HepG2 (cell line): Measurements from ENCODE around the gene SERHL2. TPM values are rescaled to one million over a fixed set of nuclear protein-coding genes. Genes with fewer than 3 reads are reported as not detected.

Experiments used
- ATF7 ChIP-seq, 2 experiments: fragments of 450-650 bp in 1 of 2; sonication (generic) in 1 of 2; formaldehyde crosslinking in 1 of 2; IDR thresholded peaks; 2 replicates each; pipeline versions ENCODE4 v1.4.0 to v1.6.1; 2016 to 2020; ENCODE audit warnings: antibody characterized with exemption in 1 of 2, mild to moderate bottlenecking in 1 of 2, missing genetic modification reagents in 1 of 2
- GATA4 ChIP-seq: sonication (generic); IDR thresholded peaks from 2 replicates; pipeline ENCODE4 v1.6.1; 2016; ENCODE audit warnings: antibody characterized with exemption, low read depth, borderline replicate concordance
- HNRNPK ChIP-seq: fragments of 200-400 bp; formaldehyde crosslinking; IDR thresholded peaks from 2 replicates; pipeline ENCODE4 v1.6.1; 2018; ENCODE audit warnings: low read length, low read depth, moderate library complexity, mild to moderate bottlenecking; ENCODE audit not compliant: poor library complexity, severe bottlenecking
- NBN ChIP-seq: fragments of 450-650 bp; conservative IDR thresholded peaks from 2 replicates; pipeline ENCODE4 v1.6.1; 2017
- RAD51 ChIP-seq: fragments of 450-650 bp; IDR thresholded peaks from 2 replicates; pipeline ENCODE4 v1.6.1; 2016; ENCODE audit warnings: borderline replicate concordance
- SP4 ChIP-seq: sonication (generic); formaldehyde crosslinking; IDR thresholded peaks from 2 replicates; pipeline ENCODE4 v1.8.1; 2023; ENCODE audit warnings: mild to moderate bottlenecking, missing genetic modification reagents
- THYN1 ChIP-seq: sonication (generic); formaldehyde crosslinking; IDR thresholded peaks from 2 replicates; pipeline ENCODE4 v1.8.1; 2023; ENCODE audit warnings: low read depth, mild to moderate bottlenecking, moderate library complexity, missing genetic modification reagents, borderline replicate concordance
- ZBTB21 ChIP-seq: sonication (generic); formaldehyde crosslinking; IDR thresholded peaks from 2 replicates; pipeline ENCODE4 v1.4.0; 2020; ENCODE audit warnings: missing genetic modification reagents
- ZFYVE20 ChIP-seq: sonication (generic); formaldehyde crosslinking; IDR thresholded peaks from 2 replicates; pipeline ENCODE4 v1.8.0; 2023; ENCODE audit warnings: low read depth, mild to moderate bottlenecking, moderate library complexity, missing genetic modification reagents, borderline replicate concordance
- ZNF44 ChIP-seq: sonication (generic); formaldehyde crosslinking; IDR thresholded peaks from 2 replicates; pipeline ENCODE4 v1.5.1; 2020; ENCODE audit warnings: mild to moderate bottlenecking, missing genetic modification reagents
- ZNF644 ChIP-seq: IDR thresholded peaks from 2 replicates; pipeline ENCODE4 v1.6.1; 2016; ENCODE audit warnings: low read depth
- polyA plus RNA-seq, 8 experiments: library from polyadenylated mRNA; depleted of rRNA in 3 of 8; stranded (reverse) in 7 of 8; unstranded in 1 of 8; fragments of >200 nt; fragmentation: Illumina TruSeq in 4 of 8; extraction: Trizol in 4 of 8; gene quantifications; 2 replicates each; pipeline versions ENCODE4 v1.2.1 to v1.2.3, GENCODE V29; 2011 to 2016; ENCODE audit warnings: low read depth in 4 of 8, missing spikeins in 1 of 8, mixed read lengths in 1 of 8; ENCODE audit not compliant: insufficient read depth in 1 of 8
- total RNA-seq, 5 experiments: library from RNA; depleted of rRNA; stranded (reverse); fragments of >200 nt; fragmentation: Illumina TruSeq; extraction: Trizol; gene quantifications; 2 replicates each; pipeline ENCODE4 v1.2.3, GENCODE V29; 2016; ENCODE audit warnings: low read depth in 1 of 5
- TF ChIP-seq, protein P1 (sequence below): sonication (generic); formaldehyde crosslinking; IDR thresholded peaks from 2 replicates; pipeline ENCODE4 v1.4.0; 2020; ENCODE audit warnings: missing genetic modification reagents; ENCODE audit errors: not compliant biosample characterization
- TF ChIP-seq, protein P2 (sequence below): sonication (generic); formaldehyde crosslinking; IDR thresholded peaks from 2 replicates; pipeline ENCODE4 v1.4.0; 2020; ENCODE audit warnings: missing genetic modification reagents, borderline replicate concordance
- TF ChIP-seq, protein P3 (sequence below): sonication (generic); formaldehyde crosslinking; IDR thresholded peaks from one replicate; pipeline ENCODE4 v1.5.1; 2020; ENCODE audit warnings: mild to moderate bottlenecking, missing genetic modification reagents; ENCODE audit errors: not compliant biosample characterization

SERHL2 gene
- total and polyA plus RNA-seq, 2 of the 13 experiments (the other 11 are each of a cell fraction or from before 2014, with no cell fraction given): 1.0 to 1.8 TPM

DNA sequence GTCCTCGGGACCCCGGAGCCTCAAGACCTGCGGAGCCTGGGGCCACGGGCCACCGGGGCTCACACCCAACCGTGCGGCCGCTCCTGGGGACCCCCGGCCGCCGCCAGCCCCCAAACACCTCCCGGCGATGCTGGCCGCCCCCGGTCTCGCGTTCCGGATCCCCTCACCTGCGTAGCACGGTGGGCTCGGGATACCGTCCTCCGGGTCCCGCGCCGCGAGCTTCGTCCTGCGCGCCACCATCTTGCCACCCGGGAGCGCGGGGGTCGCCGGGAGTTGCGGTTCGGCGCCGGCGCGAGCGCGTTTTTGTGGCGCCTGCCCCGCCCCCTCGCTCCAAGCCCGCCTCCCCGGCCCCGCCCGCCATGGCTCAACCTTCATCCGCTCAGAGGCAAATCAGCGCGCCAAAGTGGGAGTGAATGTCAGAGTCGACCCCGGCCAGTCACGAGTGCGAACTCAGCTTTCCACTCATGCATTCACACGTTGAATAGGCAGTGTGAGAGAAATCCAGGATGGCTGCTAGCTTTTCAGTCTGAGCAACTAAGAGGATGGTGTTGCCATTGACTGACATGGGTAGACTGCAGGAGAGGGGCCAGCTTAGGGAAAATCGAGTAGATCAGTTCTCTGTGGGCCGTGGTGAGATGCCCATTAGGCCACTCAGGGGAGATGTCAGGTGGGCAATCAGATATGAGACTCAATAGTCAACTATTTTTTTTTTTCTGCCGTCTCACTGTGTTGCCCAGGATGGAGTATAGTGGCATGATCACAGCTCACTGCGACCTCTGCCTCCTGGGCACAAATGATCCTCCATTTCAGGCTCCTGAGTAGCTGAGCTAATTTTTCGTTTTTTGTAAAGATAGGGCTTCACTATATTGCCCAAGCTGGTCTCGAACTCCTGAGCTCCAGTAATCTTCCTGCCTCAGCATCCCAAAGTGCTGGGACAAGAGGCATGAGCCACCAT, 28.3 kb downstream of the SERHL2 start (continued):
- TF ChIP-seq THYN1 (CRISPR knock-in tag): no peak
- TF ChIP-seq ZBTB21 (CRISPR knock-in tag): no peak
- TF ChIP-seq, protein P1, sequence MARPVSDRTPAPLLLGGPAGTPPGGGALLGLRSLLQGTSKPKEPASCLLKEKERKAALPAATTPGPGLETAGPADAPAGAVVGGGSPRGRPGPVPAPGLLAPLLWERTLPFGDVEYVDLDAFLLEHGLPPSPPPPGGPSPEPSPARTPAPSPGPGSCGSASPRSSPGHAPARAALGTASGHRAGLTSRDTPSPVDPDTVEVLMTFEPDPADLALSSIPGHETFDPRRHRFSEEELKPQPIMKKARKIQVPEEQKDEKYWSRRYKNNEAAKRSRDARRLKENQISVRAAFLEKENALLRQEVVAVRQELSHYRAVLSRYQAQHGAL (CRISPR knock-in tag): no peak
- TF ChIP-seq HNRNPK: no peak
- TF ChIP-seq RAD51: no peak
- TF ChIP-seq ATF7 (IDR thresholded peaks at IDR 0.05): no peak
- TF ChIP-seq ATF7 (CRISPR knock-in tag; IDR thresholded peaks at IDR 0.05): no peak
- no peak for TF ChIP-seq ZNF644 (CRISPR knock-in tag)
- no peak for TF ChIP-seq GATA4
- TF ChIP-seq, protein P2, sequence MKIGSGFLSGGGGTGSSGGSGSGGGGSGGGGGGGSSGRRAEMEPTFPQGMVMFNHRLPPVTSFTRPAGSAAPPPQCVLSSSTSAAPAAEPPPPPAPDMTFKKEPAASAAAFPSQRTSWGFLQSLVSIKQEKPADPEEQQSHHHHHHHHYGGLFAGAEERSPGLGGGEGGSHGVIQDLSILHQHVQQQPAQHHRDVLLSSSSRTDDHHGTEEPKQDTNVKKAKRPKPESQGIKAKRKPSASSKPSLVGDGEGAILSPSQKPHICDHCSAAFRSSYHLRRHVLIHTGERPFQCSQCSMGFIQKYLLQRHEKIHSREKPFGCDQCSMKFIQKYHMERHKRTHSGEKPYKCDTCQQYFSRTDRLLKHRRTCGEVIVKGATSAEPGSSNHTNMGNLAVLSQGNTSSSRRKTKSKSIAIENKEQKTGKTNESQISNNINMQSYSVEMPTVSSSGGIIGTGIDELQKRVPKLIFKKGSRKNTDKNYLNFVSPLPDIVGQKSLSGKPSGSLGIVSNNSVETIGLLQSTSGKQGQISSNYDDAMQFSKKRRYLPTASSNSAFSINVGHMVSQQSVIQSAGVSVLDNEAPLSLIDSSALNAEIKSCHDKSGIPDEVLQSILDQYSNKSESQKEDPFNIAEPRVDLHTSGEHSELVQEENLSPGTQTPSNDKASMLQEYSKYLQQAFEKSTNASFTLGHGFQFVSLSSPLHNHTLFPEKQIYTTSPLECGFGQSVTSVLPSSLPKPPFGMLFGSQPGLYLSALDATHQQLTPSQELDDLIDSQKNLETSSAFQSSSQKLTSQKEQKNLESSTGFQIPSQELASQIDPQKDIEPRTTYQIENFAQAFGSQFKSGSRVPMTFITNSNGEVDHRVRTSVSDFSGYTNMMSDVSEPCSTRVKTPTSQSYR: no peak
- no peak for TF ChIP-seq NBN
- TF ChIP-seq ZFYVE20 (CRISPR knock-in tag): no peak
- TF ChIP-seq, protein P3, sequence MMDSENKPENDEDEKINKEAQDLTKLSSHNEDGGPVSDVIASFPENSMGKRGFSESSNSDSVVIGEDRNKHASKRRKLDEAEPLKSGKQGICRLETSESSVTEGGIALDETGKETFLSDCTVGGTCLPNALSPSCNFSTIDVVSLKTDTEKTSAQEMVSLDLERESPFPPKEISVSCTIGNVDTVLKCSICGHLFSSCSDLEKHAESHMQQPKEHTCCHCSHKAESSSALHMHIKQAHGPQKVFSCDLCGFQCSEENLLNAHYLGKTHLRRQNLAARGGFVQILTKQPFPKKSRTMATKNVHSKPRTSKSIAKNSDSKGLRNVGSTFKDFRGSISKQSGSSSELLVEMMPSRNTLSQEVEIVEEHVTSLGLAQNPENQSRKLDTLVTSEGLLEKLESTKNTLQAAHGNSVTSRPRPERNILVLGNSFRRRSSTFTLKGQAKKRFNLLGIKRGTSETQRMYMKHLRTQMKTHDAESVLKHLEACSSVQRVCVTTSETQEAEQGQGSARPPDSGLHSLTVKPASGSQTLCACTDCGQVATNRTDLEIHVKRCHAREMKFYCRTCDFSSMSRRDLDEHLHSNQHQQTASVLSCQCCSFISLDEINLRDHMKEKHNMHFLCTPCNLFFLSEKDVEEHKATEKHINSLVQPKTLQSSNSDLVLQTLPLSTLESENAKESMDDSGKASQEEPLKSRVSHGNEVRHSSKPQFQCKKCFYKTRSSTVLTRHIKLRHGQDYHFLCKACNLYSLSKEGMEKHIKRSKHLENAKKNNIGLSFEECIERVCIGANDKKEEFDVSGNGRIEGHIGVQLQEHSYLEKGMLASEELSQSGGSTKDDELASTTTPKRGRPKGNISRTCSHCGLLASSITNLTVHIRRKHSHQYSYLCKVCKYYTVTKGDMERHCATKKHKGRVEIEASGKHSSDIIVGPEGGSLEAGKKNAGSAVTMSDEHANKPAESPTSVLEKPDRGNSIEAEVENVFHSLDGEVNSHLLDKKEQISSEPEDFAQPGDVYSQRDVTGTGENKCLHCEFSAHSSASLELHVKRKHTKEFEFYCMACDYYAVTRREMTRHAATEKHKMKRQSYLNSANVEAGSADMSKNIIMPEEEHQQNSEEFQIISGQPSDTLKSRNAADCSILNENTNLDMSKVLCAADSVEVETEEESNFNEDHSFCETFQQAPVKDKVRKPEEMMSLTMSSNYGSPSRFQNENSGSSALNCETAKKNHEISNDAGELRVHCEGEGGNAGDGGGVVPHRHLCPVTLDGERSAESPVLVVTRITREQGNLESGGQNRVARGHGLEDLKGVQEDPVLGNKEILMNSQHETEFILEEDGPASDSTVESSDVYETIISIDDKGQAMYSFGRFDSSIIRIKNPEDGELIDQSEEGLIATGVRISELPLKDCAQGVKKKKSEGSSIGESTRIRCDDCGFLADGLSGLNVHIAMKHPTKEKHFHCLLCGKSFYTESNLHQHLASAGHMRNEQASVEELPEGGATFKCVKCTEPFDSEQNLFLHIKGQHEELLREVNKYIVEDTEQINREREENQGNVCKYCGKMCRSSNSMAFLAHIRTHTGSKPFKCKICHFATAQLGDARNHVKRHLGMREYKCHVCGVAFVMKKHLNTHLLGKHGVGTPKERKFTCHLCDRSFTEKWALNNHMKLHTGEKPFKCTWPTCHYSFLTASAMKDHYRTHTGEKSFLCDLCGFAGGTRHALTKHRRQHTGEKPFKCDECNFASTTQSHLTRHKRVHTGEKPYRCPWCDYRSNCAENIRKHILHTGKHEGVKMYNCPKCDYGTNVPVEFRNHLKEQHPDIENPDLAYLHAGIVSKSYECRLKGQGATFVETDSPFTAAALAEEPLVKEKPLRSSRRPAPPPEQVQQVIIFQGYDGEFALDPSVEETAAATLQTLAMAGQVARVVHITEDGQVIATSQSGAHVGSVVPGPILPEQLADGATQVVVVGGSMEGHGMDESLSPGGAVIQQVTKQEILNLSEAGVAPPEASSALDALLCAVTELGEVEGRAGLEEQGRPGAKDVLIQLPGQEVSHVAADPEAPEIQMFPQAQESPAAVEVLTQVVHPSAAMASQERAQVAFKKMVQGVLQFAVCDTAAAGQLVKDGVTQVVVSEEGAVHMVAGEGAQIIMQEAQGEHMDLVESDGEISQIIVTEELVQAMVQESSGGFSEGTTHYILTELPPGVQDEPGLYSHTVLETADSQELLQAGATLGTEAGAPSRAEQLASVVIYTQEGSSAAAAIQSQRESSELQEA (CRISPR knock-in tag): no peak
- TF ChIP-seq SP4: peak; percentile 63
- TF ChIP-seq ZNF44 (CRISPR knock-in tag): no peak
